Measurements from ENCODE around the gene COL6A1. TPM values are rescaled to one million over a fixed set of nuclear protein-coding genes. Genes with fewer than 3 reads are reported as not detected.

The COL6A1 gene
- total RNA-seq, 1 donor from 2014 or later = 17.8 TPM

- ATAC-seq = no peak
These were observed 1.4 kb downstream of the COL6A1 start for GRCh38 chr21:45982758-45983648.

GRCh38 chr21:45983649-45983965 is 2.0 kb downstream of the COL6A1 start:
- ATAC-seq = no peak

DNA sequence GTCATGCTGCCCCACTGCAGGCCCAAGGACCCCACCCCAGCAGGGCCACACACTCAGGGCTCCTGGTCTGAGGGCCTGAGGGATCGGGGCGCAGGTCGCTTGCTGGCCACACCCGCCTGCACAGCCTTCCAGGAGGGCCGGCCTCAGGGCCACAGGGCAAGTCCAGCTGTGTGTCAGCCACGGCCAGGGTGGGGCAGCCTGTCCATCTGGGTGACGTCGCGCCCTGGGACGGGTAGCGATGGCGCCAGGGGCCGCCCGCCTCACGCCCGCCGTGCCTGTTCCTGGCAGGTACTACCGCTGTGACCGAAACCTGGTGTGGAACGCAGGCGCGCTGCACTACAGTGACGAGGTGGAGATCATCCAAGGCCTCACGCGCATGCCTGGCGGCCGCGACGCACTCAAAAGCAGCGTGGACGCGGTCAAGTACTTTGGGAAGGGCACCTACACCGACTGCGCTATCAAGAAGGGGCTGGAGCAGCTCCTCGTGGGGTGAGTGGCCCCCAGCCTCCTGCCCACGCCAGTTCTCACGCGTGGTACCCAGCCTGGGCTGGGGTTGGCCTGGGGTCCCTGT is 2.5 kb downstream of the COL6A1 start:
- ATAC-seq = no peak

DNA sequence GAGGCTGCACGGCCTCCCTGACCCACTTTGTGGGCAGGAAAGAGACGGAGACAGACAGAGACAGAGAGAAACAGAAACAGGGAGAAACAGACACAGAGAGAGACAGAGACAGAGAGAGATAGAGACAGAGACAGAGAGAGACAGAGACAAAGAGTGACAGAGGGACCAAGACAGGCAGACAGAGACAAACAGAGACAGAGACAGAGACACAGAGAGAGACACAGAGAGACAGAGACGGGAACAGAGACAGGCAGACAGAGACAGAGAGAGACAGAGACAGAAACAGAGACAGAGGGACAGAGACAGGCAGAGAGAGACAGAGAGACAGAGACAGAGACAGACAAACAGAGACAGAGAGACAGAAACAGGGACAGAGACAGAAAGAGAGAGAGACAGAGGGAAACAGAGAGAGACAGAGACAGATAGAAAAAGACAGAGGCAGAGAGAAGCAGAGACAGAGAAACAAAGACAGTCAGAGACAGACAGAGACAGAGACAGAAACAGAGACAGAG is 3.1 kb downstream of the COL6A1 start:
- no peak for ATAC-seq

DNA sequence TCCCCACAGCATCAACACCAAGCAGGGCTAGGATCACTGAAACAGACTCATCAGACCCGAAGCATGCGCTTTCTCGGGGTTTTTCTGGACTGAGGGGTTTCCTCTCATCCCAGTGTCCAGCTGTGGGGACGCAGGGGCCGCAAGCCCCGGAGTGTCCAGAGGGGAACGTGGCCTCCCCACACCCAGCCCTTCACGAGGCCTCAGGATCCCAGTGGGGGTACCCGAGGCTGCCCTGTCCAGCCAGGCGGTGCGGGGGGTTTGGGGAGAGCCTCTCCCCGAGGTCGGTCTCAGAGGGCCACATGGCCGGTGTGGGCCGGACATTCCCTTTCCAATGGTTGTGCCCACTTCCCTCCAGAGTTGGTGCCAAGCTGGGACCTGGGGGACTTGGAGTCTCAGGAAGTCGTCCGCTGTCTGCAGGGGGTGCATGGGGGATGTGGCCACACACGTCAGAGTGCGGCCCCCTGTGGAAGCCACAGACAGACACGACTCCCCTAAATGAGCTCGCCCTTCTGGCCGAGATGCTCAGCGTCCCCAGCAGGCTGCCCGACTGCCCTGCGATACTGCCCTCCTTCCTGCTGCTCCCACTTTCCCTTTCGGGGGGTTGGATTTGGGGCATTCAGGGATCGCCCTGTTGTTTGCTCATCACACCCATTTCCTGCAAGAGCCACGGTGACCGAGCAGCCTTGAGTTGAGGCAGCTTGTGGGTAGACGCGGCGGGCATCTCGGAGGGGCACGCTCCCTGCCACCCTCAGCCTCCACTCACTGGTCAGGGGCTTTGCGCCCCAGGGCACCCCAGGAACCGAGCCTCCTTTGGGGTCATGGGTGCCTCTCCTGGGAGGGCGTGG is 4.1 kb downstream of the COL6A1 start:
- ATAC-seq = no peak

DNA sequence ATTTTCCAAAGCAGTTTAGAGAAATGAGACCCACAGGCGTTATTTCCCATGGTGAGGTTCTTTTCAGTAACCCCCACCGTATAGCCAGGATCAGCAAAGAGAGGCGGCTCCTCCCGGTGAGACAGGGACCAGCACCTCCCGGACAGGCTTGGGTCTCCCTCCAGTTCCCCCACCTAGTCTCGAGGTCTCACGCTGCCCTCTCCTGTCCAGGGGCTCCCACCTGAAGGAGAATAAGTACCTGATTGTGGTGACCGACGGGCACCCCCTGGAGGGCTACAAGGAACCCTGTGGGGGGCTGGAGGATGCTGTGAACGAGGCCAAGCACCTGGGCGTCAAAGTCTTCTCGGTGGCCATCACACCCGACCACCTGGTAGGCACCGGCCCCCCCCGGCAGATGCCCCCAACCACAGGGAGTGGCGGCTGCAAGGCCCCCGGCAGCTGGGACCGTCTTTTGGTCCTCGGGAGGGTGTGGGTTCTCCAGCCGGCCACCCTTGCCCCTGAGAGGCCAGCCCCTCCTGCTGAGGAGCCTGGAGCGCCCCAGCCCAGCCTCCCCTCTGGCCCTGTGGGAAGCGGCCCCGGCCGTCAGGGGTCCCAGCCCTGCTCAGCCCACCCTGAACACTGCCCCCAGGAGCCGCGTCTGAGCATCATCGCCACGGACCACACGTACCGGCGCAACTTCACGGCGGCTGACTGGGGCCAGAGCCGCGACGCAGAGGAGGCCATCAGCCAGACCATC is 4.9 kb downstream of the COL6A1 start:
- no peak for ATAC-seq

GRCh38 chr21:45987121-45987711 is 5.6 kb downstream of the COL6A1 start:
- ATAC-seq = no peak

- ATAC-seq = no peak
These were observed 7.1 kb downstream of the COL6A1 start for GRCh38 chr21:45988366-45989347.

DNA sequence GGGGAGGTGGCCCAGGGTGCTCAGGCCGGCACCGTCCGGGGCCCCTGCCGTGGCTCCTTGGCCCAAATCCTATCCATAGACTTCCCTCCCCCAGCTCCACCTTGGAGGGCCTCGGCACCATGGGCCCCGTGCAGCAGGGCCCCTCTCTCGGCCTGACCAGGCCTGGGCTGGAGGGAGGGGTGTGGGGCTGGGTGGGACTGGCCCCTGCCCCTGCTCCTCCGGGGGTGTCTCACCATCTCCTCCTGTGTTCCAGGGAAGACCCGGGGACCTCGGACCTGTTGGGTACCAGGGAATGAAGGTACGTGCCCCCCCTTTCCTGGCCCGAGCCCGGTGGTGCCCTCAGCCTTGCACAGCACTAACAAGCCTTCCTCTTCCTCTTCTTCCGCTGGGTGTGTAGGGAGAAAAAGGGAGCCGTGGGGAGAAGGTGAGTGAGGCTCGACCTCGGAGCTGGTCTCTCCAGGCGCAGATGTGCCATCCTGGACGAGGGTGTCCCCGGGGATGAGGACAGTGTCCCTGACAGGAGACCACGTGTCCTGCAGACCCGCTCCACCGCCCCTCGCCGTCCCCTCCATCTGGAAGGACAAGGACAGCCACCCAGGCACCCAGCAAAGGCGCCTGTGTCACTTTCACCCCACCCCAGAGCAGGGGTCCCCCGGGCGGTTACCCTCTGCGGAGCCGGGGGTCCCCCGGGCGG is 7.9 kb downstream of the COL6A1 start:
- no peak for ATAC-seq

DNA sequence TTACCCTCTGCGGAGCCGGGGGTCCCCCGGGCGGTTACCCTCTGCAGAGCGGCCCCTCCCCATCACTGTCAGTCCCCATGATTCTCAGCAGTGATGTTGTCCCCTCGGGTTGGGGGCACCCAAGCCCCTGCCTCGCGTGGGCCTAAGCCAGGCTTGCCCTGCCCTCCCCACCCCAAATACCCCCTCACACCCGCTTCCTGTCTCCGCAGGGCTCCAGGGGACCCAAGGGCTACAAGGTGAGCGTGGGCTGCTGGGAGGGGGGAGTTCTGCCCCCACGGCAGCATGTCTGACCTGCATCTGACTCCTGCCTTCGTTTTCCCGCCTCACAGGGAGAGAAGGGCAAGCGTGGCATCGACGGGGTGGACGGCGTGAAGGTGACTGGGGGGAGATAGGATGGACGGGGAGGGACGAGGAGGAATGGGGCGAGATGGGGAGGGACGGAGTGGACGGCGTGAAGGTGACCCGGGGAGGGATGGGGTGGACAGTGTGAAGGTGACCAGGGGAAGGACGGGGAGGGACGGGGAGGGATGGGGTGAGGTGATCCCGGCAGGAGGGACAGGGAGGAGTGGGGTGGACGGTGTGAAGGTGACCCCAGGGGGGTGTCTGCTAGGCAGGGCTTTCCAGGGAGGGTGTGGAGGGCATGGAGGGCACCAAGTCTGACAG is 8.6 kb downstream of the COL6A1 start:
- peak; percentile 37 for ATAC-seq

DNA sequence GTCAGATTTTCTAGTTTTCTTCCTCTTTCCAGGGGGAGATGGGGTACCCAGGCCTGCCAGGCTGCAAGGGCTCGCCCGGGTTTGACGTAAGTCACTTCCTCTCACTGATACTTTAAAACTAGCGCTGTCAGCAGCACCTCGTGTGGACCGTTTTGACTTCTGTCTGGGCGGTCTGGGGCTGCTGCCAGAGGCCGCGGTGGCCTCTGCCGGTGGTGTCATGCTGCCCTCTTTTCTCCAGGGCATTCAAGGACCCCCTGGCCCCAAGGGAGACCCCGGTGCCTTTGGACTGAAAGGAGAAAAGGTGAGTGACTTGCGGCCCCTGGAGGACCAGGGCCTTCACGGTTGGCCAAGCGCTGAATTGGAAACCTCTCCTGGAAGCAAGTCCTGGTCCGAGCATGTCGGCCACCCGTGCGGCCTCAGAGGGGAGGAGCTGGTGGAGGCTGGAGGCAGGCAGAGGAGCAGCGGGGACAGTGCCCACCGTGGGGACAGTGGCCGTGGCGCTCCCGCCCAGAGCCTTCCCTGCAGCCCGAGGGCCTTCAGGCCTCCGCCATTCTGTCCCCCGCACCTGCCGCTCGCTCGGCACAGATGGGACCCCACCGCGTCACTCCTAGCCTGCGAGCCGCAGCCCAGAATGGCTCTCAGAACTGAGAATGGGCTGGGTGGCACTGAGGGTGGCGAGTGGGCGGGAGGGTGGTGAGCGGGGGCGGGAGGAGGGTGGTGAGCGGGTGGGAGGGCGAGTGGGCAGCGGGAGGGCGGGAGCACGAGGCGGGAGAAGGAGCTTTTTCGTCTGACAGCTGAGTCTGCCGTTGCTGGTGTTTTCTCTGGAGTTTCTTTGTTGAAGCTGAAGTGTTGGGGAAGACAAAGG is 9.4 kb downstream of the COL6A1 start:
- no peak for ATAC-seq

GRCh38 chr21:45991606-45992300 is 10.2 kb downstream of the COL6A1 start:
- ATAC-seq = no peak

- ATAC-seq = no peak
These were observed 11.0 kb downstream of the COL6A1 start for GRCh38 chr21:45992301-45993209.

DNA sequence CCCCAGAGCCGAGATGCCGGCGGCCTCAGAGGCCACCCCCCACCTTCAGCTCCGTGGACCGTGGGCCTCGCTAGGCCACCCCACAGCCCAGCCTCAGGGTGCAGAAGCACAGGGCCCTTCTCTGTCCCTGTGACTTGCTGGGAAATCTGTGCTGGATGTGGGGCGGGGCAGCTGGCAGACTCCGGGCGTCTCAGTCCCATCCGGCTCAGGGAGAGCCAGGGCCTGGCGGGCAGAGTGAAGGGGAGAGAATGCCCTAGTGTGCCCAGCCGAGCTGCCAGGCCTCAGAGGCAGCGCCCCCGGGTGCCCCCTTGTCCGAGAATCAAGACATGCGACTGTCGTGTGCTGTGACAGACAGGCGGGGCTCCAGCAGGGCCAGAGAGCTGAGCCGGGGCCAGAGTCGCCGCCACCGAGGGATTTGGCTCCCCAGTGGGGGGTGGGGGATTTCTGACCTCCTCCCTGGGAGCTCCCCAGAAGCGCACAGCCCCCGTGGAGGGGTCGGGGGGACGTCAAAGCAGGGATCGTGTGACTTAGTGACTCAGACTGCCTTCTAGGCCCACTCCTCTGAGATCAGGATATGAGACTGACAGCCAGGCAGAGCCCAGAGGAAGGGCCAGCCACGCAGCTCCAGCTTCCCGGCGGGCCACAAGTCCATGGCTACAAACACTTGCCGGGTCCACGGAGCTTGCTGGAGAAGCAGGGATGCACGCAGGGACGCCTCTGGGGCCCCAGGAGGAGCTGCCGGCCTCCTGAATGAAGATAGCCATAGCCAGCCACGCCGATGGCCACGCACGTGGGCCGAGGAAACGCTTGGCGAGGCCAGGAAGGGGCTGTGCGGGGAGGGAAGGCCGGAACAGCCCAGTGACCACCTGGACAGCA is 11.9 kb downstream of the COL6A1 start:
- no peak for ATAC-seq

- no peak for ATAC-seq
These were observed 12.6 kb downstream of the COL6A1 start for GRCh38 chr21:45994086-45994661.
